GM21367 (cell line): ENCODE results near the gene JARID2.

Experiments
- ATAC-seq: cut with Tn5 transposase; IDR thresholded peaks from one replicate; pipeline ENCODE4 v1.9.1; 2021; ENCODE audit not compliant: unreplicated experiment

The JARID2 gene

DNA sequence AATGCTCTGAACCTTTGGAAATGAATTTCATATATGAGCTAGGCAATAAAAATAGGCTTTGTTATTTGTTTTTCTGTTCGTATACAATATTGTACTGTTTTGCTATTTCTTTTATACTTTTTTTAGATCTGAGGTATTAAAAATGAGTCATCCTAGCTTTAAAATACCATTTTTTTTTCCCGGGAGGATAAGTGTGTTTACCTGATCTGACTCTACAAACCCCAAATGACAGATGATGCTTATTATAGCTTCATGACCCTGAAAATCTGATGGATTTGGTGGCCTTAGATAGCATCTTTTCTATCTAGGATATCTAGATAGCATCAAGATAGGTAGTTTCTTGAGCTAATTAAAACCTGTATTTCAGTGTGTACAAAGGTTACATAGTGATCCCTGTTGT, 210.6 kb downstream of the JARID2 start:
- no peak for ATAC-seq

GRCh38 chr6:15457121-15457650, 211.3 kb downstream of the JARID2 start:
- no peak for ATAC-seq

GRCh38 chr6:15458021-15458459, 212.2 kb downstream of the JARID2 start:
- ATAC-seq = no peak

DNA sequence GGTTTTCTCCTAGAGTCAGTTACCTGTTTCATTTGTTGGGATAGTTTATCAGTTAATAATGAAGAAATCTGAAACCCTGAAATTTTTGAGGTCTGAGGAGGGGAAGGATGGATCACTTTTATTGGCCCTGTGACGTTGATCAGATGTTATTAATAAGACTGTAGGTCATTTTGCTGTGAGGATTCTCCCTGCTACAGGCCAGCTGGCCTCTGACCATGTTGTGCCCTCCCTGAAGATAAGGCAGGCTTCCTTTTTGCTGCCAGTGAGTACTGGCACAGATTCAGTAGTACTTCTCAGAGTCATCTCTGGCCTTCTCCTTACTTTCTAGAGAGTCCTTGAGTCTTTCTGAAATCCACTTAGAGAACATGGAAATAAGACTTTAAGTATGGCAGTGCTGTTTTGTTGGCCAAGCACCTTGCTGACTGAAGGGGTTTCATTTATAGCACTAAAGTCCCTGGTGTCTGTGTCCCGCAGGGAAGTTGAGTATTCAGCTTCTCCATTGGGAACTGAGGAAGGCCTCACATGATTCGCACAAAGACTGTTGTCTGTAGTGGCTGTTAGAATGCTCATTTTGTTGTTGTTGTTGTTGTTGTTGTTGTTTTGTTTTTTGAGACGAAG, 214.3 kb downstream of the JARID2 start:
- no peak for ATAC-seq

DNA sequence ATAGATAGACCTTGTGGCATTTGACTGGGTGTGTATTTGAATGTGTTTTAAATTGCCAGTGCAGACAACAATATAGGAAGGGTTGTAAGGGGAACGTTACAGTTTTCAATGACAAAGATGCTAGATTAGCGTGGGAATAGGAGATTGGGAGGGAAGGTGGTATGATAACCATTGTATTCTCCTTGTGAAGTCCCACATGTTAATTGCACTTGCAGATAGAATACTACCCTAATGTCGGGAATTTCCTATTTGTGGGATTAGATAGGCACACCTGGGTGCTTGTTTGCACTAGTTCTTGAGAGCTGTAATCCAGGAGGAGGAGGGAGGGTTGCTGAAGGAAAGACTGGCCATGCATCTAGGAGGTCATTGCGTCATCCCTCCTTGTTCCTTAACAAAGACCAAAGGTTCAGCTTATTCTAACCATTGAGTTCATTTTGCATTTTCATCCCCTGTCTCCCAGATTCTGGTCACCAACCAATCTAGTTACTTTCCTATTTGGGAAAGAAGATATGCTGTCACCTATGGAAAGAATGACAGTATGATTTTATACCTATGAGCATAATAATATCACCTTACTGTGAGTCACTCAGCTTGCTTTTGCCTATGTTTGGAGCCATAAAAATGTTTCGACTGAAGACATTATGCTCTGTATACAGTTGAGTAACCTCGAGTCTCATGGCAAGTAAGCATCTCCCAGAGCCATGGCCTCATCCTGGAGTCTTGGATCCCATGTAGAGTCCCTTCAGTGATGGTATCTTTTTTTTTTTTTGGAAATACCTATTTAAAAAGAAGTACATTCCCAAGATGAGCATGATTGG, 215.5 kb downstream of the JARID2 start:
- ATAC-seq = no peak

DNA sequence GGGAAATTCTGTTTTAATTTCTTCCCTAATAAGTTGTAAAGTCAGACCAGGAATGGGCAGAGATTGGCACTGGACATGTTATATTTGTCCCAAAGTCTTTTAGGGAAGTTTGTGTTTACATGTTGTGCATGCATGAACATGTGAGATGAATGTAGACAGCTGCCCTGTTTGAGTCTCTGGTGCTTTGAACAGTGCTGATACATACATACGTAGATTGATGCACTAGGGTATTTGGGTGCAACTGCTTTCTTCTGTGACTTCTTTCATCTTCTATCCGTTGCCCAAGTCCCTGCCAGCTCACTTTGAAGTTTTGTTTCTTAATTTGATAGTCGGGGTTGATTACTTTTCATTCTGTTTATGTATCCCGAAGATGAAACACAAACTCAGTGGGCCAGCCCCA, 216.4 kb downstream of the JARID2 start:
- ATAC-seq = no peak

DNA sequence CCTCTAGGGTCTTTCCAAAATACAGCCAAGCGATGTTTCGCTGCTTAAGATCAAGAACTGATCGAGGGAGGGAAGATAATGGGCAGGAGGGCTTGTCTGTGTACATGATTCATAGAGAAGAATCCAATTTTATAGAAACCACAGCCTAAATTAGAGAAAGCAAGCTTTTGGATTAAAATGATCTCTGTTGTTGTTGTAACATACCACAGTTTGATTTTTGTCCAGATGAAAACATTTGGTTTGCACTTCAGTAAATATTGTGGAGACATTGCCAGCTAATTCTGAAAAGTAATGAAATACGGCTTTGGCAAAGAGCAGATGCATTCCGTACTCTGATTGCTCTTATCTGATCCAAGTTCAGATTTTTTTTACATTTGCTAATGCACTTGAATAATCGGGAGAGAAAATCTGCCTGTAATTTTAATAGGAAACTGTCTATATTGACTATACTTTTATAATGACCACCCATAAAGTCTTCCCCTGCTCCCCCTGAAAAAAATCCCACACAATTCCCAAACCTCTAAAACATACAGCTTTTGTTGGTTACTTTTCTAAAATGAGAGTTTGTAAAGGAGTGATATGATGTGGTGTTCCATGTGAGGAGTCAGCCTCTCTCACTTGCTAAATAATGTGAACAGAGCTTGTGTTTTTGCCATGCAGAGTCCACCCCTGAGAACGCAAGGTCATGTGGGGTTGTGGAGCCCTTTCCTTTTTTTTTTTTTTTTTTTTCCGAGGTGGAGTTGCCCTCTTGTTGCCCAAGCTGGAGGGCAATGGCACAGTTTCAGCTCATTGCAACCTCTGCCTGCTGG, 217.1 kb downstream of the JARID2 start:
- ATAC-seq = no peak

- ATAC-seq = no peak
Measured at GRCh38 chr6:15464211-15464725, 218.4 kb downstream of the JARID2 start.

GRCh38 chr6:15465212-15465611, 219.3 kb downstream of the JARID2 start:
- no peak for ATAC-seq

- no peak for ATAC-seq
Measured at GRCh38 chr6:15470746-15471145, 224.9 kb downstream of the JARID2 start.

DNA sequence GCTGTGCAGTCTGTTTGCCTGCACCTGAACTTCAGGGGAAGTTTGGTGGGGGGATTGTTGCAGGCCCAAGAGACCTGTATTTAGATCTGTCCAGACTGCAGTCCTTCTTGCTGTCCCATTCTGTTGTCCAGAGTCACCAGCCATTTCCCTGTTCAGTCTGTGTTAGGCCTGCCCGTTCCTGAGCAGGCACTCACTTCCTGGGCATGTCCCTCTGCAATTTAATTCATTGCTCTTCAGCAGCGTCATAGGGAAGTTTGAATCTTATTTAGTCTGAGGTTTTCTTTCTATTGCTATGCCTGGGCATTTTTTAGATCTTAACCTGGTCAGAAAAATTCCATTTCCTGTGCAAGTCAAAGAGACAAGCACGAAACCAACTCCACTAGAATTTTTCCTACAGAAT, 226.8 kb downstream of the JARID2 start:
- ATAC-seq = no peak

- no peak for ATAC-seq
Measured at GRCh38 chr6:15473174-15473573, 227.3 kb downstream of the JARID2 start.

DNA sequence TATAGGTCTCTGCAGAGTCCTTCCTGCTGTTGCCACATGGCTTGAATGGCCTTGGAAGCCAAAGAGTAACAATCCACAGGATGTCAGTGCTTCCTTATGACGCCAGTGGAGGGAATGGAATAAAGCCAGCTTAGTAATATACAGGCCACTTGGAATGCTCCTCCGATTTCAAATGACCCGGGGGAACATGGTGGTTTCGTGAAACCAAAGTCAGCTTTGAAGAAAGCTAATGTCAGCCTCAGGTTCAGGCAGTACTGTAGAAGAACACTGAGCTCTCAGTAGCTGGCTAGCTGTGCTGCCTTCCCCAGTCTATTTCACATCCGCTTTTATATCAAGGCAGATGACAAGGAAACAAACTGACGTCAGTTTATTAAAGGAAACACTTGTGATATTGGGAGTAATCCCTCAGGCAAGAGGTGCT, 227.9 kb downstream of the JARID2 start:
- no peak for ATAC-seq

GRCh38 chr6:15474196-15474595, 228.3 kb downstream of the JARID2 start:
- no peak for ATAC-seq

DNA sequence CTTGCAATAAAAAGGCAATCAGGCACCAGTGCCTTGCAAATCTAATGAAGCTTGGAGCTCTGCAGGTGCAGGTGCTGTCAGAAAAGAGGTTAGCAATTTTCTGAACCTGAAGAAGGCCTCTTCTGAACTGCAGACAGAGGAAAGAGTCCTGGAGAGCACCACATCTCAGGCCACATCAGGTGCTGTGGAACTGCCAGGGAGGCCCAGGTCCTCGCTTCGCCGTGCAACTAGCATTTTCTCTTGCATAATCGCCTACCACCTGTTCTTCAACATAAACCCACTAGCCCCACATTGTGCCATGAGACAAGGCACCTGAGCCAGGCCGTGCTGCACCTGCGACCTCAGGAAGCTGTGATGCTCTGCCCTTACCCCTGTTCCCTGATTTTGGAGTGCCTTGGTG, 229.4 kb downstream of the JARID2 start:
- no peak for ATAC-seq

DNA sequence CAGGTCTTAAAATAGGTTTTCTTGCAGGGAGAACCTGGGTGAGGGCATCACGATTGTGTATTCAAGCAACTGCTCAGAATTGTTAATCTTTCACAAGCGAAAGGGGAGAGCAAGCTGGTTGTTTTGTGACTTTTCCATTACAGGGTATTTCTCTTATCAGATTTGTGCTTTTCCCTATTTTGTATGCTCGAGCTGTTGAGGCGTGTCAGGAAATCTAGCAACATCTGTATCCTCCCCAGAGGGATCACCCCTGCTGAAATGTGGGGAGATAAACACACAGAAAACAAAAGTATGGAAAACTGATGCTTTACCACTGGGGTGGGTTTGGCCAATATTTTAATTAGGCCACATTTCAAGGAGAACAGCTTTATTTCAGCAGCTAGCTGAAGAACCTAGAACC, 230.0 kb downstream of the JARID2 start:
- no peak for ATAC-seq

- no peak for ATAC-seq
Measured at GRCh38 chr6:15476631-15477380, 230.9 kb downstream of the JARID2 start.

GRCh38 chr6:15477746-15478145, 231.9 kb downstream of the JARID2 start:
- no peak for ATAC-seq

GRCh38 chr6:15479761-15480160, 233.9 kb downstream of the JARID2 start:
- ATAC-seq = no peak

DNA sequence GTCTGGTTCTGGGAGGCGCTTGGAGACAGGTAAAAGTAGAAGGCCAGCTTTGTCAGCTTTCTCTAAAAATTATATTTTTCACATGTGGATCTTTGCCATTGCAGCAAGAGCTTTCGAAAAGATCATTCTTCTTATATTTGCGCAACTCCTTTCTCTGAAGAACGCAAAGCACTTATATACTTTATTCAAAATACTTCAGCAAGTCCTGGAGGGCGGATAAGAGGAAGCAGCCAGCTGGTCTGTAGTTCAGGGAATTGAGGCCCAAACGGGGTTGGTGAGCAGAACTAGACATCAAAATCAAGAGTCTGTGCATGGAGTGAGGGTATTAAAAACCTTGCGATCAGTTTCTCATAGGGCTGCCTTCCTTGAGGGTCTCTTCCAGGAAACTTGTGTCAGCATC, 234.7 kb downstream of the JARID2 start:
- ATAC-seq = no peak
